Neural cell (in vitro differentiated cells): Measurements from ENCODE around the gene SHQ1.

ENCODE experiments used
- EP300 ChIP-seq: fragments of 450-650 bp; conservative IDR thresholded peaks from 2 replicates; pipeline ENCODE4 v1.6.1; 2014; ENCODE audit warnings: antibody characterized with exemption, mild to moderate bottlenecking, moderate library complexity; ENCODE audit not compliant: poor library complexity, severe bottlenecking
- EZH2 ChIP-seq: fragments of 200-600, 300-800 bp; shearing (Covaris generic), sonication (generic); IDR thresholded peaks from 2 replicates; pipeline ENCODE4 v1.6.1; 2014; ENCODE audit warnings: antibody characterized with exemption, low read length, borderline replicate concordance, mild to moderate bottlenecking; ENCODE audit not compliant: insufficient read depth, poor library complexity, severe bottlenecking
- MXI1 ChIP-seq: fragments of 450-650 bp; conservative IDR thresholded peaks from 2 replicates; pipeline ENCODE4 v1.6.1; 2014; ENCODE audit warnings: antibody characterized with exemption, mild to moderate bottlenecking; ENCODE audit not compliant: poor library complexity, severe bottlenecking
- RAD21 ChIP-seq: fragments of 450-650 bp; conservative IDR thresholded peaks from 2 replicates; pipeline ENCODE4 v1.6.1; 2014; ENCODE audit warnings: antibody characterized with exemption, mild to moderate bottlenecking, moderate library complexity
- TAF1 ChIP-seq: IDR thresholded peaks from 2 replicates; pipeline ENCODE4 v1.6.1; 2012; ENCODE audit warnings: low read depth
- TF ChIP-seq, protein P1 (sequence below): fragments of 450-650 bp; IDR thresholded peaks from 2 replicates; pipeline ENCODE4 v1.5.1; 2014; ENCODE audit warnings: antibody characterized with exemption, mild to moderate bottlenecking, moderate library complexity; ENCODE audit not compliant: poor library complexity, severe bottlenecking
- TF ChIP-seq, protein P2 (sequence below): IDR thresholded peaks from 2 replicates; pipeline ENCODE4 v1.6.1; 2012; ENCODE audit warnings: borderline replicate concordance

DNA sequence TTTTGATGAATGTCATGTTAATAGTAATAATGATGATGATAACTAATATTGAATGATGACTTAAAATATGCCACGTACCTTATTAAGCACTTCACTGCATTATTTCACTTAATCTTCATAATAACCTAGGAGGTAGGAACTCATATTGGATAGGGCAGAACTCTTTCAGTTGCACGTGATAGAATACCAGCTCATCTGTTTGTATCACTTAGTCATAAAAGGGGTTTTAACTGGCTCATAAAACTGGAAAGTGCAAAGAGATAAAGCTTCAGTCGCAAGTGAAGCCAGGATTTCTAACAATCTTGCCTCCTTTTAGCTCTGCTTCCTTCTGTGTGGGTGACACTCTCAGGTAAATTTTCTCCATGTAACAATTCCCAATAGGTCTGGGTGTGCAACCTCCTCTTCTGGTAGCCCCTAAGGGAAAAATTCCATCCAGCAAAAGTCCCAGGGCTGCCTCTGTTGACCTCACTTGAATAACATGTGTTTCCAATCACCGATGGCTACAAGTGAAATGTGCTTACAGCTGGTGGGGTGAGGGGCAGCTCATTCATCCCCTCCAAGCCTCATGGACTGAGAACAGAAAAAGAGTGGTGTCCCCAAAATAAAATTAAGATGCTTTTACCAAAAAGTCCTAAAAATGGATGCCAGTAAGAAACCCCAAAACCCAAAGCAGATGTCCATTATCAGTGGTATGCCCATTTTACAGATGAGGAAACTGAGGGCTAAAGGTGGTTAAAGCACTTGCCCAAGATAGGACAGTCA is 48.9 kb upstream of the SHQ1 start:
- TF ChIP-seq, protein P1, sequence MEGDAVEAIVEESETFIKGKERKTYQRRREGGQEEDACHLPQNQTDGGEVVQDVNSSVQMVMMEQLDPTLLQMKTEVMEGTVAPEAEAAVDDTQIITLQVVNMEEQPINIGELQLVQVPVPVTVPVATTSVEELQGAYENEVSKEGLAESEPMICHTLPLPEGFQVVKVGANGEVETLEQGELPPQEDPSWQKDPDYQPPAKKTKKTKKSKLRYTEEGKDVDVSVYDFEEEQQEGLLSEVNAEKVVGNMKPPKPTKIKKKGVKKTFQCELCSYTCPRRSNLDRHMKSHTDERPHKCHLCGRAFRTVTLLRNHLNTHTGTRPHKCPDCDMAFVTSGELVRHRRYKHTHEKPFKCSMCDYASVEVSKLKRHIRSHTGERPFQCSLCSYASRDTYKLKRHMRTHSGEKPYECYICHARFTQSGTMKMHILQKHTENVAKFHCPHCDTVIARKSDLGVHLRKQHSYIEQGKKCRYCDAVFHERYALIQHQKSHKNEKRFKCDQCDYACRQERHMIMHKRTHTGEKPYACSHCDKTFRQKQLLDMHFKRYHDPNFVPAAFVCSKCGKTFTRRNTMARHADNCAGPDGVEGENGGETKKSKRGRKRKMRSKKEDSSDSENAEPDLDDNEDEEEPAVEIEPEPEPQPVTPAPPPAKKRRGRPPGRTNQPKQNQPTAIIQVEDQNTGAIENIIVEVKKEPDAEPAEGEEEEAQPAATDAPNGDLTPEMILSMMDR: no peak
- TF ChIP-seq RAD21 (no peak), EZH2 (no peak), MXI1 (no peak), EP300 (no peak), TAF1 (no peak)
- TF ChIP-seq, protein P2, sequence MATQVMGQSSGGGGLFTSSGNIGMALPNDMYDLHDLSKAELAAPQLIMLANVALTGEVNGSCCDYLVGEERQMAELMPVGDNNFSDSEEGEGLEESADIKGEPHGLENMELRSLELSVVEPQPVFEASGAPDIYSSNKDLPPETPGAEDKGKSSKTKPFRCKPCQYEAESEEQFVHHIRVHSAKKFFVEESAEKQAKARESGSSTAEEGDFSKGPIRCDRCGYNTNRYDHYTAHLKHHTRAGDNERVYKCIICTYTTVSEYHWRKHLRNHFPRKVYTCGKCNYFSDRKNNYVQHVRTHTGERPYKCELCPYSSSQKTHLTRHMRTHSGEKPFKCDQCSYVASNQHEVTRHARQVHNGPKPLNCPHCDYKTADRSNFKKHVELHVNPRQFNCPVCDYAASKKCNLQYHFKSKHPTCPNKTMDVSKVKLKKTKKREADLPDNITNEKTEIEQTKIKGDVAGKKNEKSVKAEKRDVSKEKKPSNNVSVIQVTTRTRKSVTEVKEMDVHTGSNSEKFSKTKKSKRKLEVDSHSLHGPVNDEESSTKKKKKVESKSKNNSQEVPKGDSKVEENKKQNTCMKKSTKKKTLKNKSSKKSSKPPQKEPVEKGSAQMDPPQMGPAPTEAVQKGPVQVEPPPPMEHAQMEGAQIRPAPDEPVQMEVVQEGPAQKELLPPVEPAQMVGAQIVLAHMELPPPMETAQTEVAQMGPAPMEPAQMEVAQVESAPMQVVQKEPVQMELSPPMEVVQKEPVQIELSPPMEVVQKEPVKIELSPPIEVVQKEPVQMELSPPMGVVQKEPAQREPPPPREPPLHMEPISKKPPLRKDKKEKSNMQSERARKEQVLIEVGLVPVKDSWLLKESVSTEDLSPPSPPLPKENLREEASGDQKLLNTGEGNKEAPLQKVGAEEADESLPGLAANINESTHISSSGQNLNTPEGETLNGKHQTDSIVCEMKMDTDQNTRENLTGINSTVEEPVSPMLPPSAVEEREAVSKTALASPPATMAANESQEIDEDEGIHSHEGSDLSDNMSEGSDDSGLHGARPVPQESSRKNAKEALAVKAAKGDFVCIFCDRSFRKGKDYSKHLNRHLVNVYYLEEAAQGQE: no peak
